Esophagus squamous epithelium (tissue), 4 donors: Measurements from ENCODE around the gene ADGRL2.

Source experiments
- CTCF ChIP-seq, 6 experiments: fragments of 450-650 bp in 4 of 6; fragments of 200-600 bp in 2 of 6; sonication (generic) in 2 of 6; IDR thresholded peaks; one replicate each; pipeline ENCODE4 v1.5.1; 2016 to 2019; ENCODE audit warnings: antibody characterized with exemption in 6 of 6, mild to moderate bottlenecking in 4 of 6, moderate library complexity in 4 of 6
- POLR2A ChIP-seq, 4 donors: fragments of 450-650 bp; IDR thresholded peaks; one replicate each; pipeline ENCODE4 v1.6.1; 2017; ENCODE audit warnings: antibody characterized with exemption in 4 of 4, mild to moderate bottlenecking in 4 of 4, moderate library complexity in 3 of 4

- TF ChIP-seq CTCF (IDR thresholded peaks at IDR 0.05) (no peak), POLR2A (IDR thresholded peaks at IDR 0.05) (no peak)
Observed at GRCh38 chr1:81809808-81810207, 9.1 kb downstream of the ADGRL2 start.
